ENCODE data around the gene KCTD20. TPM values are rescaled to one million over a fixed set of nuclear protein-coding genes. Genes with fewer than 3 reads are reported as not detected.
A peak's percentile ranks its signal among the peaks of the same experiment; 100 is the strongest.

Gene KCTD20
- total and polyA plus RNA-seq, 2 of the 13 experiments (the other 11 are each of a cell fraction or from before 2014, with no cell fraction given): 52.7 to 67.1 TPM

GRCh38 chr6:36441307-36441894 lies 1.4 kb upstream of the KCTD20 start (continued):
- TF ChIP-seq THRA (CRISPR knock-in tag; IDR thresholded peaks at IDR 0.05; ENCODE audit: borderline replicate concordance) (peak; percentile 41; the same call in 1 of the 2 replicates), NCOR1 (IDR thresholded peaks at IDR 0.05; ENCODE audit: borderline replicate concordance, low read length) (no peak), KDM5A (IDR thresholded peaks at IDR 0.05; ENCODE audit: borderline replicate concordance, low read length) (no peak), ZNF432 (CRISPR knock-in tag; IDR thresholded peaks at IDR 0.05; ENCODE audit: borderline replicate concordance) (no peak), IKZF5 (CRISPR knock-in tag; IDR thresholded peaks at IDR 0.05) (peak; percentile 96), STAG1 (CRISPR knock-in tag; IDR thresholded peaks at IDR 0.05) (no peak), MAFF (IDR thresholded peaks at IDR 0.05; ENCODE audit: low read depth, low read length) (peak; percentile 83), RFXANK (CRISPR knock-in tag; IDR thresholded peaks at IDR 0.05) (0 out of 2 replicates have a peak, but pooled peaks have one; percentile 44), TRAFD1 (CRISPR knock-in tag; IDR thresholded peaks at IDR 0.05; ENCODE audit: borderline replicate concordance) (0 out of 2 replicates have a peak, but pooled peaks have one; percentile 45), ZBTB26 (CRISPR knock-in tag; IDR thresholded peaks at IDR 0.05; ENCODE audit: borderline replicate concordance) (0 out of 2 replicates have a peak, but pooled peaks have one; percentile 74), ZBED4 (CRISPR knock-in tag; IDR thresholded peaks at IDR 0.05; ENCODE audit: borderline replicate concordance) (peak; percentile 55; the same call in 1 of the 2 replicates), STAT6 (CRISPR knock-in tag; IDR thresholded peaks at IDR 0.05; ENCODE audit: borderline replicate concordance) (no peak), HOXD1 (CRISPR knock-in tag; IDR thresholded peaks at IDR 0.05) (no peak), ZNF225 (CRISPR knock-in tag; IDR thresholded peaks at IDR 0.05) (no peak), KMT2B (CRISPR knock-in tag; IDR thresholded peaks at IDR 0.05) (peak; percentile 69), ZNF572 (CRISPR knock-in tag; IDR thresholded peaks at IDR 0.05) (no peak), CAMTA2 (CRISPR knock-in tag; IDR thresholded peaks at IDR 0.05; ENCODE audit: borderline replicate concordance) (no peak)

Data from HepG2 (cell line).